Renal pelvis (tissue), 4 donors: ENCODE measurements around the gene ADAD2. TPM values are rescaled to one million over a fixed set of nuclear protein-coding genes. Genes with fewer than 3 reads are reported as not detected.
"Not testable (repeated sequence)": the region's sequence is repeated elsewhere in the genome, so short reads cannot be mapped to it uniquely, and the experiment has no call there.

Experiments used
- DNase-seq: peaks from one replicate; pipeline ENCODE4 v3.0.0-alpha.2; 2013
- polyA plus RNA-seq, 3 donors: library from polyadenylated mRNA; unstranded; fragments of 120-200 nt; gene quantifications; one replicate each; pipeline ENCODE4 v1.2.1, GENCODE V29; 2013; ENCODE audit not compliant: insufficient read length in 3 of 3

Gene ADAD2
- polyA plus RNA-seq, 3 donors, result 0.16 to 0.34 (median 0.25) TPM

GRCh38 chr16:84195201-84196093 is 4.5 kb downstream of the ADAD2 start:
- DNase-seq, result no peak

GRCh38 chr16:84196101-84196500 is 5.1 kb downstream of the ADAD2 start:
- no peak for DNase-seq

GRCh38 chr16:84196727-84197394 is 5.9 kb downstream of the ADAD2 start:
- no peak for DNase-seq

- no peak for DNase-seq
Observed at GRCh38 chr16:84197466-84198128, 6.6 kb downstream of the ADAD2 start.

- no peak for DNase-seq
Observed at GRCh38 chr16:84198401-84198800, 7.4 kb downstream of the ADAD2 start.

GRCh38 chr16:84199097-84199496 is 8.1 kb downstream of the ADAD2 start:
- DNase-seq, result no peak

GRCh38 chr16:84199861-84200260 is 8.9 kb downstream of the ADAD2 start:
- DNase-seq, result no peak

- not testable (repeated sequence) for DNase-seq
Observed at GRCh38 chr16:84204551-84204950, 13.6 kb downstream of the ADAD2 start.

GRCh38 chr16:84205123-84205522 is 14.2 kb downstream of the ADAD2 start:
- not testable (repeated sequence) for DNase-seq

- no peak for DNase-seq
Observed at GRCh38 chr16:84205976-84206691, 15.2 kb downstream of the ADAD2 start.

GRCh38 chr16:84207251-84207650 is 16.3 kb downstream of the ADAD2 start:
- peak; percentile 47 for DNase-seq

GRCh38 chr16:84207879-84208278 is 16.9 kb downstream of the ADAD2 start:
- no peak for DNase-seq

- no peak for DNase-seq
Observed at GRCh38 chr16:84209989-84210388, 19.0 kb downstream of the ADAD2 start.

GRCh38 chr16:84212154-84212553 is 21.2 kb downstream of the ADAD2 start:
- no peak for DNase-seq

- no peak for DNase-seq
Observed at GRCh38 chr16:84212631-84213030, 21.7 kb downstream of the ADAD2 start.

- no peak for DNase-seq
Observed at GRCh38 chr16:84214451-84215066, 23.6 kb downstream of the ADAD2 start.

GRCh38 chr16:84215531-84215930 is 24.6 kb downstream of the ADAD2 start:
- DNase-seq, result no peak

GRCh38 chr16:84216144-84216543 is 25.2 kb downstream of the ADAD2 start:
- not testable (repeated sequence) for DNase-seq

GRCh38 chr16:84218176-84218823 is 27.3 kb downstream of the ADAD2 start:
- DNase-seq, result no peak

- DNase-seq, result no peak
Observed at GRCh38 chr16:84218956-84219355, 28.0 kb downstream of the ADAD2 start.

GRCh38 chr16:84220851-84221250 is 29.9 kb downstream of the ADAD2 start:
- no peak for DNase-seq
